B cell (primary cell): ENCODE measurements around the gene CEP112. TPM values are rescaled to one million over a fixed set of nuclear protein-coding genes. Genes with fewer than 3 reads are reported as not detected.

Source experiments
- ATAC-seq: fragments of 200-7000 bp; cut with Tn5 transposase; one replicate; pipeline ENCODE4 v1.10.0; 2021; ENCODE audit warnings: low read depth, mild to moderate bottlenecking, moderate number of reproducible peaks, moderate library complexity
- CTCF ChIA-PET: fragments of 350-600 bp; sonication (Branson Sonifier 250); formaldehyde crosslinking; loops from one replicate; lab custom pipeline; 2021; ENCODE audit warnings: antibody characterized with exemption, inconsistent platforms; lab: Charles Lee
- POLR2A ChIA-PET: fragments of 350-600 bp; sonication (Branson Sonifier 250); formaldehyde crosslinking; loops from one replicate; lab custom pipeline; 2021; ENCODE audit warnings: antibody characterized with exemption; lab: Charles Lee
- DNase-seq: peaks from one replicate; pipeline ENCODE4 v3.0.0; 2013
- H2AFZ ChIP-seq: 2 replicates; pipeline ENCODE4 v1.6.1; 2012; ENCODE audit warnings: mild to moderate bottlenecking, low read depth, low read length; ENCODE audit not compliant: insufficient read depth, poor library complexity, severe bottlenecking
- H3K27ac ChIP-seq, 2 donors: 1 replicate in 1 of 2; 2 replicates in 1 of 2; pipeline ENCODE4 v1.5.1; 2012 to 2013; ENCODE audit warnings: low read length in 2 of 2, mild to moderate bottlenecking in 2 of 2, moderate library complexity in 1 of 2
- H3K27me3 ChIP-seq, 4 experiments: fragments of 200-600 bp in 1 of 4; sonication (generic) in 1 of 4; replicated peaks in 1 of 4; 1 replicate in 2 of 4; 2 replicates in 2 of 4; pipeline versions ENCODE4 v1.6.1 to v1.7.0; 2013 to 2016; ENCODE audit warnings: low read length in 3 of 4, mild to moderate bottlenecking in 2 of 4, mixed read lengths in 1 of 4, moderate library complexity in 1 of 4; ENCODE audit not compliant: insufficient read depth in 4 of 4, control insufficient read depth in 3 of 4; ENCODE audit errors: control extremely low read depth in 1 of 4
- H3K36me3 ChIP-seq, 2 experiments: replicated peaks in 1 of 2; 1 replicate in 1 of 2; 2 replicates in 1 of 2; pipeline versions ENCODE4 v1.6.1 to v1.7.1; 2013; ENCODE audit warnings: low read length in 1 of 2; ENCODE audit not compliant: insufficient read depth in 2 of 2, control insufficient read depth in 1 of 2; ENCODE audit errors: control extremely low read depth in 1 of 2, extremely low read depth in 1 of 2
- H3K4me1 ChIP-seq, 2 donors: fragments of 200-600 bp in 1 of 2; sonication (generic) in 1 of 2; 1 replicate in 1 of 2; 2 replicates in 1 of 2; pipeline versions ENCODE4 v1.5.1 to v1.6.1; 2013 to 2017; ENCODE audit warnings: low read length in 2 of 2; ENCODE audit not compliant: control insufficient read depth in 2 of 2, insufficient read depth in 2 of 2
- H3K4me2 ChIP-seq: replicated peaks from 2 replicates; pipeline ENCODE3; 2012; ENCODE audit warnings: mild to moderate bottlenecking, low read depth, low read length; ENCODE audit not compliant: poor library complexity, severe bottlenecking
- H3K4me3 ChIP-seq, 5 experiments: fragments of 200-600 bp in 1 of 5; sonication (generic) in 1 of 5; 1 replicate in 3 of 5; 2 replicates in 2 of 5; pipeline versions ENCODE4 v1.5.1 to v1.7.0; 2011 to 2016; ENCODE audit warnings: low read length in 4 of 5, mild to moderate bottlenecking in 4 of 5, low read depth in 2 of 5, control low read depth in 1 of 5, moderate library complexity in 1 of 5; ENCODE audit not compliant: insufficient read depth in 1 of 5; ENCODE audit errors: control extremely low read depth in 1 of 5, extremely low read depth in 1 of 5
- H3K79me2 ChIP-seq: fragments of 200-600 bp; sonication (generic); one replicate; pipeline ENCODE4 v1.6.0; 2016; ENCODE audit warnings: low read length; ENCODE audit not compliant: control insufficient read depth, insufficient read depth
- H3K9ac ChIP-seq: fragments of 200-600 bp; sonication (generic); 2 replicates; pipeline ENCODE4 v1.6.1; 2017; ENCODE audit warnings: mild to moderate bottlenecking, low read length, moderate library complexity
- H3K9me3 ChIP-seq, 3 donors: one replicate each; pipeline versions ENCODE4 v1.6.1 to v1.7.1; 2013; ENCODE audit warnings: low read length in 2 of 3; ENCODE audit not compliant: control insufficient read depth in 2 of 3, insufficient read depth in 1 of 3; ENCODE audit errors: control extremely low read depth in 1 of 3
- H4K20me1 ChIP-seq: 2 replicates; pipeline ENCODE4 v1.6.0; 2012; ENCODE audit warnings: mild to moderate bottlenecking, low read length; ENCODE audit not compliant: insufficient read depth, control insufficient read depth, poor library complexity, severe bottlenecking
- H3K27ac Mint-ChIP-seq: one replicate; pipeline ENCODE4 v1.8.0; 2021; ENCODE audit warnings: mixed read lengths
- H3K27me3 Mint-ChIP-seq: one replicate; pipeline ENCODE4 v1.8.0; 2021; ENCODE audit warnings: mixed read lengths
- H3K4me1 Mint-ChIP-seq: one replicate; pipeline ENCODE4 v1.8.0; 2021; ENCODE audit warnings: mixed read lengths
- H3K4me3 Mint-ChIP-seq: one replicate; pipeline ENCODE4 v1.8.0; 2021; ENCODE audit warnings: mixed read lengths
- H3K9me3 Mint-ChIP-seq: one replicate; pipeline ENCODE4 v1.8.0; 2022; ENCODE audit warnings: mixed read lengths; ENCODE audit not compliant: insufficient read depth
- EZH2 ChIP-seq: IDR thresholded peaks from 2 replicates; pipeline ENCODE4 v1.6.1; 2012; ENCODE audit warnings: borderline replicate concordance, low read depth, mild to moderate bottlenecking, moderate library complexity, low read length; ENCODE audit not compliant: insufficient read depth, poor library complexity, severe bottlenecking
- WGBS: methylation state at CpG from one replicate; pipeline ENCODE4 v1.1.5; 2013; ENCODE audit warnings: missing lambda C conversion rate; ENCODE audit not compliant: insufficient coverage; 5-methylcytosine and 5-hydroxymethylcytosine counted together
- intact Hi-C: fragments of 100-400 bp; cut with micrococcal nuclease; formaldehyde crosslinking; loops from one replicate; pipeline ENCODE4 v1.10.0; 2022
- polyA plus RNA-seq: library from polyadenylated mRNA; depleted of rRNA; stranded (reverse); fragments of >200 nt; gene quantifications from 2 replicates; pipeline ENCODE4 v1.2.3, GENCODE V29; 2012
- total RNA-seq, 2 donors: library from RNA; stranded (reverse); fragments of 120-200 nt in 1 of 2; gene quantifications; 1 replicate in 1 of 2; 2 replicates in 1 of 2; pipeline versions ENCODE4 v1.2.3 to v1.2.4, GENCODE V29; 2013 to 2022
- TF ChIP-seq, protein P1 (sequence below): fragments of 200-600 bp; IDR thresholded peaks from one replicate; pipeline ENCODE4 v1.8.0; 2022; ENCODE audit warnings: antibody characterized with exemption, mild to moderate bottlenecking

CEP112 gene
- total and polyA plus RNA-seq, 2 donors (not counting 1 experiment from before 2014, with no cell fraction given) = 0.57 to 4.6 TPM

DNA sequence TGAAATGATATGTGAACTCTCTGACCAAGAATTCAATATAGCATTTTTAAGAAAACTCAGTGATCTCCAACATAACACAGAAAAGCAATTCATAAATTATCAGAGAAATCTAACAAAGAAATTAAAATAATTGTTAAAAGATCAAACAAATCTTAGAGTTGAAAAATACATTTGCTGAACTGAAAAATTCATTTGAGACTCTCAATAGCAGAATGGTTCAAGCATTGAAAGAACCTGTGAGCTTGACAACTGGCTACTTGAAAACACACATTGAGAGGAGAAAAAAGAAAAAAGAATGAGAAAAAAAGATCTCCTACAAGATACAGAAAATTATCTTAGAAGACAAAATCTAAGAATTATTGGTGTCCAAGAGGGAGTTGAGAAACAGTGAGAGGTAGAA lies 203.5 kb downstream of the CEP112 start:
- no peak overlapping the region for H3K4me2 ChIP-seq
- intact Hi-C loops = no loop called here
- H3K79me2 ChIP-seq = no peaks in the 10 kb centered on the region
- no peak for TF ChIP-seq EZH2
- TF ChIP-seq, protein P1, sequence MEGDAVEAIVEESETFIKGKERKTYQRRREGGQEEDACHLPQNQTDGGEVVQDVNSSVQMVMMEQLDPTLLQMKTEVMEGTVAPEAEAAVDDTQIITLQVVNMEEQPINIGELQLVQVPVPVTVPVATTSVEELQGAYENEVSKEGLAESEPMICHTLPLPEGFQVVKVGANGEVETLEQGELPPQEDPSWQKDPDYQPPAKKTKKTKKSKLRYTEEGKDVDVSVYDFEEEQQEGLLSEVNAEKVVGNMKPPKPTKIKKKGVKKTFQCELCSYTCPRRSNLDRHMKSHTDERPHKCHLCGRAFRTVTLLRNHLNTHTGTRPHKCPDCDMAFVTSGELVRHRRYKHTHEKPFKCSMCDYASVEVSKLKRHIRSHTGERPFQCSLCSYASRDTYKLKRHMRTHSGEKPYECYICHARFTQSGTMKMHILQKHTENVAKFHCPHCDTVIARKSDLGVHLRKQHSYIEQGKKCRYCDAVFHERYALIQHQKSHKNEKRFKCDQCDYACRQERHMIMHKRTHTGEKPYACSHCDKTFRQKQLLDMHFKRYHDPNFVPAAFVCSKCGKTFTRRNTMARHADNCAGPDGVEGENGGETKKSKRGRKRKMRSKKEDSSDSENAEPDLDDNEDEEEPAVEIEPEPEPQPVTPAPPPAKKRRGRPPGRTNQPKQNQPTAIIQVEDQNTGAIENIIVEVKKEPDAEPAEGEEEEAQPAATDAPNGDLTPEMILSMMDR = no peak
- peaks cover 6% of the 10 kb centered on the region for H3K9me3 Mint-ChIP-seq
- no peaks in the 10 kb centered on the region for H3K27me3 ChIP-seq
- ChIA-PET CTCF (no interaction called here), POLR2A (no interaction called here)
- ATAC-seq = no peak
- no peak overlapping the region for H3K4me3 Mint-ChIP-seq
- no peak overlapping the region for H3K4me3 ChIP-seq
- no peaks in the 10 kb centered on the region for H3K4me1 ChIP-seq
- peaks cover 5% of the 10 kb centered on the region for H3K27me3 Mint-ChIP-seq
- no peak overlapping the region for H3K9ac ChIP-seq
- DNase-seq = no peak
- H3K27ac ChIP-seq = no peak overlapping the region
- H3K36me3 ChIP-seq = no peaks in the 10 kb centered on the region
- peaks cover 3 to 7% (median 4%) of the 10 kb centered on the region in 3 donors for H3K9me3 ChIP-seq
- no peak overlapping the region for H3K27ac Mint-ChIP-seq
- no peaks in the 10 kb centered on the region for H3K4me1 Mint-ChIP-seq
- no peaks in the 10 kb centered on the region for H4K20me1 ChIP-seq
- no peak overlapping the region for H2AFZ ChIP-seq

DNA sequence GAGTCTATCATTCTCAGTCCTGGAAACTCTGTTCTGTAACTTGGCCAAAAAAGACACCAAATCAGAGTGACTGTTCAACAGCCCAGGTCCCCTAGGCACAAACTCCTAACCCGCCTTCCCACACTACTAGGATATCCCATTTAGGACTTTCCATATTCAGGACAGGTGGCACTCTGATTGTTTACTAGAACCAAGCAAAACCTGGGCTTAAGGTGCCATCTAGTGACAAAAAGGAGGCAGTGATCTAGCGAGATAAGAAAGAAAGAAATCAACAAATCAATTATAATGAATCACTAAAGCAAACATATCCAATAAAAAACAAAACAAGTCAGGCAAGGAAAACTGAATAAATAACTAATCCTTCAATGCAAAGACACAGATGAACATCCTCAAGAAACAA lies 203.9 kb downstream of the CEP112 start:
- CTCF ChIA-PET = no interaction called here
- H3K9ac ChIP-seq = no peak overlapping the region
- no peak for DNase-seq
- Mint-ChIP-seq H3K4me1 (no peaks in the 10 kb centered on the region), H3K4me3 (no peak overlapping the region), H3K27me3 (peaks cover 9% of the 10 kb centered on the region), H3K9me3 (peaks cover 6% of the 10 kb centered on the region), H3K27ac (no peak overlapping the region)
- 80% methylated on average over 1 of the region's 2 CpGs for WGBS
- H3K4me3 ChIP-seq = no peak overlapping the region
- POLR2A ChIA-PET = no interaction called here
- H3K4me2 ChIP-seq = no peak overlapping the region
- H3K36me3 ChIP-seq = no peaks in the 10 kb centered on the region
- no peaks in the 10 kb centered on the region for H3K79me2 ChIP-seq
- intact Hi-C loops = no loop called here
- no peak overlapping the region for H3K27ac ChIP-seq
- H2AFZ ChIP-seq = no peak overlapping the region
- peaks cover 3 to 7% (median 4%) of the 10 kb centered on the region in 3 donors for H3K9me3 ChIP-seq
- H4K20me1 ChIP-seq = no peaks in the 10 kb centered on the region
- H3K27me3 ChIP-seq = no peaks in the 10 kb centered on the region
- H3K4me1 ChIP-seq = no peaks in the 10 kb centered on the region
- TF ChIP-seq EZH2 = no peak
- TF ChIP-seq, protein P1 = no peak
- ATAC-seq = no peak
